Myocyte (in vitro differentiated cells): ENCODE data around the gene DYTN. TPM values are rescaled to one million over a fixed set of nuclear protein-coding genes. Genes with fewer than 3 reads are reported as not detected.
"Not testable (repeated sequence)": the region's sequence is repeated elsewhere in the genome, so short reads cannot be mapped to it uniquely, and the experiment has no call there.

Source experiments
- DNase-seq: peaks from one replicate; pipeline ENCODE4 v3.0.0-alpha.2; 2012; ENCODE audit warnings: low read depth
- polyA plus RNA-seq: library from polyadenylated mRNA; unstranded; fragments of >200 nt; gene quantifications from one replicate; pipeline ENCODE4 v1.2.1, GENCODE V29; 2012; ENCODE audit warnings: missing spikeins
- total RNA-seq: library from RNA; depleted of rRNA; stranded (reverse); fragments of >200 nt; gene quantifications from 2 replicates; pipeline ENCODE4 v1.2.3, GENCODE V29; 2014

Gene DYTN, protein sequence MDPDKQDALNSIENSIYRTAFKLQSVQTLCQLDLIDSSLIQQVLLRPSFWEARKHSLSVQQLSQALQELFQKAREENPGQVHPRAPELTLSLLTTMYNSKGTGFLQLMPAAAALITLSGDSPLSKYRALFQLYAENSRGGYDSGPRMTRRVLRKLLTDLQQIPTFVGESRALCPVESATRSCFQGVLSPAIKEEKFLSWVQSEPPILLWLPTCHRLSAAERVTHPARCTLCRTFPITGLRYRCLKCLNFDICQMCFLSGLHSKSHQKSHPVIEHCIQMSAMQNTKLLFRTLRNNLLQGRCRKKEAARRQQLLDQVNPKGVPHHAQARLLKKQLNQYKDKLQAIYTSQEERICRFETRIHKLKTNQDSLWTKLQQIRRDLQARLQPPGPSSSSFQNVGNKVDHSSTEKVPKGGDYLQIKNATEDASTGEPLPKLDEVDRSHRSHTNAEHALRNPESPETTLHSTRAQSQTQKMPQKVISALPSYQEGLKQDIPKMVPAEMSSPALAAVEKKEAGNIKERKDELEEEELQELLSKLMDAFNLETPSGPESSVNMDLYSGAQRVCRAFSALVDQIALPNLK
- total RNA-seq: not detected in 2 replicates
- not detected for polyA plus RNA-seq

- DNase-seq: no peak
Observed at GRCh38 chr2:206718296-206718695, at the start of gene DYTN. TSS of gene DYTN (minus strand) at chr2:206718396. CDS start at chr2:206718279, 117 bp downstream.

GRCh38 chr2:206766057-206766930 lies 48.1 kb upstream of the DYTN start:
- no peak for DNase-seq

DNA sequence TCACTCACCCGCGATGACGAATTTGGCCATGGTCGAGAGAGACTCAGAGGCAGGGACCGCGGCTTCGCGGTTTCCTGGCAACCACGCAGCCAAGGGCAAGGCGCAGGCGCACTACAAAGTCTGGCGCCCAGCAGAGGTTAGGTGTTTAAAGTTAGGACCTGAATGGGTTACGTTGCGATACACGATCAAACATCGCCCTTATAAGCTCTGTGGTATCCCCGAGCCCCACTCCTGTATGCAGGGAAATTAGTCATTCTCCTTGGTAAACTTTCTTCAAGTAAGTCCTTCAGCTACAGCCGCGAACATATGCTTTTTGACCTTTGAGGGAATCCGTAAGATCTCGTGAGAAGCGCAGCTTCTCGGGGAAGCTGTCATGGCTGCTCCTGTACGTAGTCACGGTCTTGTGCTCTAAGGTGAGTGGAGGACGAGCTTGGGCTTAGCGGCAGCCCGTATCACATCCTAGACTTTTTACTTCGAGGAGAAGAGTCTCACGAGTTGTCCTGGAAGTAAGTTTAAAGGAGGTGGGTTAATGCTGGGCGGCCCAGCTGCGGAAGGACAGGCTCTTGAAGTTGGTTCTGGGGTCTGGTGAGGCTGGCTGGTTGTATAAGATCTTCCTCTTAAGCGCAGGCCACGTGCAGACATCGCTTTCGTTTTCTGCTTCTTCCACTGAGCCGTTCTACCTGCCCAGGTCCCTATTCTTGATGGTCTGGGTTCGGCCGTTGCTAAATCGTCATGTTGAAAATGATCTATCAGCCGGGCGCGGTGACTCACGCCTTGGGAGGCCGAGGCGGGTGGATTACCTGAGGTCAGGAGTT lies 47.3 kb upstream of the DYTN start, which contains the start of the genes FASTKD2 and MDH1B:
TSS of gene FASTKD2 (plus strand) at position 365 of the 815 bp plus-strand sequence. CDS start 1,088 bp downstream, outside the sequence.
TSS of gene MDH1B (minus strand) at position 87 of the 815 bp plus-strand sequence. CDS start at position 30, 57 bp downstream.
- DNase-seq: peak; percentile 96

GRCh38 chr2:206764673-206765241 lies 46.6 kb upstream of the DYTN start:
- no peak for DNase-seq

DNA sequence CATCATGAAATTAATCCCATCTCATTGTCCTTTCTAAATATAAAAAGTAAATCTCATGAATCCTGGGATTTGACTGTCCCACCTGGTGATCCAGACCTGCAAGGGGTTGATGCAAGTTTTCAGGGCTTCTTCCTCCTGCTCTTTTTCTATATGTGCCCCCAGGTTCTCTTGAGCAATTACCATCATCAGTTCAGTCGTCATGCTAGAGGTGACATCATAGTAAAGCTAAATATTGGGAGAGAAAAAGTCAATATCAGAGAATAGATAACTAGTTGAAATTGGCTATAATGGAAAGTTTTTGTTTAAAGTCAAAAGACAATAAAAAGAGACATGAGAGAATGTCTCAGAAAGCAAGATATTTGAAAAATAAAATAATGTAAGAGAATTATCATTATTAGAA lies 38.6 kb upstream of the DYTN start:
- DNase-seq: no peak

- DNase-seq: no peak
Observed at GRCh38 chr2:206740800-206741199, 22.6 kb upstream of the DYTN start.

DNA sequence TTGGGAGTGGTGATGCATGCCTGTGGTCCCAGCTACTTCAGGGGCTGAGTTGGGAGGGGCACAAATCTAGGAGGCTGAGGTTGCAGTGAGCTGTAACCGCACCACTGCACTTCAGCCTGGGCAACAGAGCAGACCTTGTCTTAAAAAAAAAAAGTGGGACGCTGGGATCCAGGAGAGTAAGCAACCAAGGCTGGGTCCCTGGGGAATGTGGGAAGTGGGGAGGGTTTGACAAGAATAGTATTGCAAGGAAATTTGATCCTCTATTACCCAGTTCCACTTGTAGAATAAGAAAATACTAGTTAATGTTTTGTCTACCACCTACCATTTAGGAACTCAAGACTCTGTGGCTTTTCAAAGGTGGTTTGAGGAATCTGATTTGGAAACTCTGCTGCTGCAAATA lies 21.1 kb upstream of the DYTN start:
- DNase-seq: peak; percentile 50

GRCh38 chr2:206736935-206737334 lies 18.7 kb upstream of the DYTN start:
- no peak for DNase-seq

DNA sequence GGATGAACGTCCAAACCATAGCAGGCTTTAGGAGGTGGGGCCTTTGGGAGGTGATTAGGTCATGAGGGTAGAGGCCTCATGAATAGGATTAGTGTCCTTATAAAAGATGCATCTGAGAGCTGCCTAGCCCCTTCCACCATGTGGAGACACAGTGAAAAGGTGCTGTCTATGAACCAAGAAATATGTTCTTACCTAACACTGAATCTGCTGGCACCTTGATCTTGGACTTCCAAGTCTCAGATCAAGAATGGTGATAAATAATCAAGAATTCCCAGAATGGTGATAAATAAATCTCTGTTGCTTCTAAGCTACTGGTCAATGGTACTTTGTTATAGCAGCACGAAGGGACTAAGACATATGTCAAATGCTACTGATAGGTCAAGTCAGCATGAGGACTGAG lies 15.1 kb upstream of the DYTN start:
- no peak for DNase-seq

DNA sequence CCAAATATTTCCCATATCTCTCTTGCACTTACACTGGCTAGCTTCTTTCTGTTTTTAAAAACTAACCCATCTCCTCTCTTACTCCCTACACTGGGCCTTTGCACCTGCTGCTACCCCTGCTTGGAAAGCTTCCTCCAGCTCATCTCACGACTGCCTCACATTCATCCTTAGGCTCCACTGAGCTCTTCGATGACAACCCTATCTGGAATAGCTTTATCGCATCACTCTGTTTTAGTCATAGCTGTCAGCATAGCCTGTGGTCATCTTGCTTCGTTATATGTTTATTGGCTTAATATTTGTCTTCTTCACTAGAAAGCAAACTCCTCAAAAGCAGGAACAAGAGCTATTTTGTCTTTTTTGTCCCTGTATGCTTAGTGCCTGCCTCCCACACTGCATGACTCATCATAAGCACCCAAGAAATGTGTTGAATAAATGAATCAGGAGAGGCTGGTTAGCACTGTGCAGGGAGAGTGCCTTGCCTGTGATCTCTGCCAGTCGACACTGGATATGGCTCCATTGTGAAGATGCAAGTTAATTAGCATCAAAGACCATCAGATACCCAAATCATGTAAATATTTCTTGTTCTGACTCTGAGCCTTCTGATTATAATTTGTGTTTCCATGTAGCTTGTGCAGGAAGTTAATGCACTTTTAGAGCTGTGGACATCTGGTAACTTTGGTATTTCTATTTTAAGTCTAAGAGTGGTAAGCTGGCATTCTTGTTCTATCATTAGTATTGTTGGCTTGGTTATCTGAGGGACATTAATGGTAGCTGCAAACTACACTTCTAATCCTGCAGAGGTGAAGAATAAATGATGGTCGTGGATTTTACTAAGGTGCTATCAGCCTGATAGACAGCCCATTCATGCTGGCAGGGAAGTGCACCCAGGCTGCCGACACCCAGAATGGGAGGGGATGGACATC lies 10.3 kb upstream of the DYTN start:
- peak; percentile 7 for DNase-seq

- no peak for DNase-seq
Observed at GRCh38 chr2:206727287-206727686, 9.1 kb upstream of the DYTN start.

GRCh38 chr2:206723288-206723687 lies 5.1 kb upstream of the DYTN start:
- DNase-seq: no peak

- no peak for DNase-seq
Observed at GRCh38 chr2:206721256-206721920, 3.2 kb upstream of the DYTN start.

DNA sequence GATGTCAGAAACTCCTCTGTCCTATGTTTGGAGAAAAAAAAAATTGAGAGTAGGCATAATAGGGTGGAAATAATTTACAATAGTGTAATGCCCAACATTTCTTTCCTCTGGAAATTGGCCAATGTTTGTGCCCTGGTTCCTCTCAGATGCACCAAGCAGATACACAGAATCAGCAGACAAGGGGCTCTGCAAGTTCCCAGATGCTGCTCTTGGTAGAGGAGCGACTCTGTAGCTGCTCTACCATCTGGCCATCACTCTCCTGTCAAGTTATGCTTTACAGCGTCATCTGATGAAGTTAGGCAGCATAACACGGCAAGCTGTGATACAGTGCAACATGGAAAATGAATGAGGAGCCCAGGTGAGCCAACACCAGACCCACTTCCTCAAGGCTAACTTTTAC lies 1.6 kb downstream of the DYTN start:
- DNase-seq: no peak

DNA sequence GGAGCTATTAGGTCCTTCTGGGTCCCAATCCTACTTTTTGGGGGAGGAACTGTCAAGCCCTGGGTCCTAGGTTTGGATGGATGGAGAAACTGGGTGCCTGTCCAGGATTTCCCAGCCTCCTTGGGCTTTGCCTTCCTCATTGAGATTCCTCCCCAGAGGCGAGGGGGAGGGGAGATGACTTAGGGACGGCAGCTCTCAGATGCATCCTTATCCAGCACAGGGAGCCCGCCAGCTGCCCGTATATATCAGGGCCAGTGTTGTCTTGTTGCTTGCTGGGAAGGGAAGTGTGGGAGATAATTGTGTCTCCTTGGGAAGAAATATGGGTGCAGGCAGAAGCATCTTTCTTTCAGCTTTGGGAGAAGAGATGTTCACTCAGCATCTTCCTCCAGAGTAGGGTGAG lies 3.0 kb downstream of the DYTN start:
- DNase-seq: not testable (repeated sequence)

- DNase-seq: no peak
Observed at GRCh38 chr2:206713746-206714145, 4.5 kb downstream of the DYTN start.

- no peak for DNase-seq
Observed at GRCh38 chr2:206708286-206708685, 9.9 kb downstream of the DYTN start.

GRCh38 chr2:206707164-206707701 lies 11.0 kb downstream of the DYTN start:
- DNase-seq: no peak
